Measurements from ENCODE around the gene DNAH12. TPM values are rescaled to one million over a fixed set of nuclear protein-coding genes. Genes with fewer than 3 reads are reported as not detected.

Gene DNAH12
- total and polyA plus RNA-seq, 2 experiments from 2014 or later, result not detected

- ATAC-seq (no peak), DNase-seq (ENCODE audit: low spot score) (no peak)
- H3K36me3 Mint-ChIP-seq (ENCODE audit: low read depth), result no peaks in the 10 kb centered on the region
- Histone ChIP-seq H3K36me3 (ENCODE audit: insufficient read depth) (no peaks in the 10 kb centered on the region), H4K20me1 (replicated peaks; ENCODE audit: insufficient read depth) (no peaks in the 10 kb centered on the region), H3K4me2 (no peak overlapping the region), H3K79me2 (replicated peaks; ENCODE audit: insufficient read depth) (no peaks in the 10 kb centered on the region), H3K4me1 (ENCODE audit: insufficient read depth) (no peaks in the 10 kb centered on the region), H2AFZ (no peak overlapping the region), H3K27ac (ENCODE audit: low read depth) (no peak overlapping the region), H3F3A (replicated peaks; ENCODE audit: low read depth) (no peaks in the 10 kb centered on the region), H3K4me3 (no peak overlapping the region), H3K27me3 (ENCODE audit: insufficient read depth) (no peaks in the 10 kb centered on the region), H3K9me2 (ENCODE audit: insufficient read depth) (no peaks in the 10 kb centered on the region)
- no peaks in the 10 kb centered on the region for H3K27me3 Mint-ChIP-seq (ENCODE audit: insufficient read depth, low read depth, poor library complexity)
- no peaks in the 10 kb centered on the region for H3K9me3 Mint-ChIP-seq
- no peak for TF ChIP-seq ETS1 (IDR thresholded peaks at IDR 0.05)
- TF ChIP-seq, protein P1, sequence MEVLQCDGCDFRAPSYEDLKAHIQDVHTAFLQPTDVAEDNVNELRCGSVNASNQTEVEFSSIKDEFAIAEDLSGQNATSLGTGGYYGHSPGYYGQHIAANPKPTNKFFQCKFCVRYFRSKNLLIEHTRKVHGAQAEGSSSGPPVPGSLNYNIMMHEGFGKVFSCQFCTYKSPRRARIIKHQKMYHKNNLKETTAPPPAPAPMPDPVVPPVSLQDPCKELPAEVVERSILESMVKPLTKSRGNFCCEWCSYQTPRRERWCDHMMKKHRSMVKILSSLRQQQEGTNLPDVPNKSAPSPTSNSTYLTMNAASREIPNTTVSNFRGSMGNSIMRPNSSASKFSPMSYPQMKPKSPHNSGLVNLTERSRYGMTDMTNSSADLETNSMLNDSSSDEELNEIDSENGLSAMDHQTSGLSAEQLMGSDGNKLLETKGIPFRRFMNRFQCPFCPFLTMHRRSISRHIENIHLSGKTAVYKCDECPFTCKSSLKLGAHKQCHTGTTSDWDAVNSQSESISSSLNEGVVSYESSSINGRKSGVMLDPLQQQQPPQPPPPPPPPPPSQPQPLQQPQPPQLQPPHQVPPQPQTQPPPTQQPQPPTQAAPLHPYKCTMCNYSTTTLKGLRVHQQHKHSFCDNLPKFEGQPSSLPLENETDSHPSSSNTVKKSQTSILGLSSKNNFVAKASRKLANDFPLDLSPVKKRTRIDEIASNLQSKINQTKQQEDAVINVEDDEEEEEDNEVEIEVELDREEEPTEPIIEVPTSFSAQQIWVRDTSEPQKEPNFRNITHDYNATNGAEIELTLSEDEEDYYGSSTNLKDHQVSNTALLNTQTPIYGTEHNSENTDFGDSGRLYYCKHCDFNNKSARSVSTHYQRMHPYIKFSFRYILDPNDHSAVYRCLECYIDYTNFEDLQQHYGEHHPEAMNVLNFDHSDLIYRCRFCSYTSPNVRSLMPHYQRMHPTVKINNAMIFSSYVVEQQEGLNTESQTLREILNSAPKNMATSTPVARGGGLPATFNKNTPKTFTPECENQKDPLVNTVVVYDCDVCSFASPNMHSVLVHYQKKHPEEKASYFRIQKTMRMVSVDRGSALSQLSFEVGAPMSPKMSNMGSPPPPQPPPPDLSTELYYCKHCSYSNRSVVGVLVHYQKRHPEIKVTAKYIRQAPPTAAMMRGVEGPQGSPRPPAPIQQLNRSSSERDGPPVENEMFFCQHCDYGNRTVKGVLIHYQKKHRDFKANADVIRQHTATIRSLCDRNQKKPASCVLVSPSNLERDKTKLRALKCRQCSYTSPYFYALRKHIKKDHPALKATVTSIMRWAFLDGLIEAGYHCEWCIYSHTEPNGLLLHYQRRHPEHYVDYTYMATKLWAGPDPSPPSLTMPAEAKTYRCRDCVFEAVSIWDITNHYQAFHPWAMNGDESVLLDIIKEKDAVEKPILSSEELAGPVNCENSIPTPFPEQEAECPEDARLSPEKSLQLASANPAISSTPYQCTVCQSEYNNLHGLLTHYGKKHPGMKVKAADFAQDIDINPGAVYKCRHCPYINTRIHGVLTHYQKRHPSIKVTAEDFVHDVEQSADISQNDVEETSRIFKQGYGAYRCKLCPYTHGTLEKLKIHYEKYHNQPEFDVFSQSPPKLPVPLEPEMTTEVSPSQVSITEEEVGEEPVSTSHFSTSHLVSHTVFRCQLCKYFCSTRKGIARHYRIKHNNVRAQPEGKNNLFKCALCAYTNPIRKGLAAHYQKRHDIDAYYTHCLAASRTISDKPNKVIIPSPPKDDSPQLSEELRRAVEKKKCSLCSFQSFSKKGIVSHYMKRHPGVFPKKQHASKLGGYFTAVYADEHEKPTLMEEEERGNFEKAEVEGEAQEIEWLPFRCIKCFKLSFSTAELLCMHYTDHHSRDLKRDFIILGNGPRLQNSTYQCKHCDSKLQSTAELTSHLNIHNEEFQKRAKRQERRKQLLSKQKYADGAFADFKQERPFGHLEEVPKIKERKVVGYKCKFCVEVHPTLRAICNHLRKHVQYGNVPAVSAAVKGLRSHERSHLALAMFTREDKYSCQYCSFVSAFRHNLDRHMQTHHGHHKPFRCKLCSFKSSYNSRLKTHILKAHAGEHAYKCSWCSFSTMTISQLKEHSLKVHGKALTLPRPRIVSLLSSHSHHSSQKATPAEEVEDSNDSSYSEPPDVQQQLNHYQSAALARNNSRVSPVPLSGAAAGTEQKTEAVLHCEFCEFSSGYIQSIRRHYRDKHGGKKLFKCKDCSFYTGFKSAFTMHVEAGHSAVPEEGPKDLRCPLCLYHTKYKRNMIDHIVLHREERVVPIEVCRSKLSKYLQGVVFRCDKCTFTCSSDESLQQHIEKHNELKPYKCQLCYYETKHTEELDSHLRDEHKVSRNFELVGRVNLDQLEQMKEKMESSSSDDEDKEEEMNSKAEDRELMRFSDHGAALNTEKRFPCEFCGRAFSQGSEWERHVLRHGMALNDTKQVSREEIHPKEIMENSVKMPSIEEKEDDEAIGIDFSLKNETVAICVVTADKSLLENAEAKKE (CRISPR knock-in tag; IDR thresholded peaks at IDR 0.05), result no peak
- TF ChIP-seq EZH2phosphoT487 (IDR thresholded peaks at IDR 0.05; ENCODE audit: unreplicated experiment), result no peak
- no peak for TF ChIP-seq JUNB (IDR thresholded peaks at IDR 0.05; ENCODE audit: unreplicated experiment)
- no peaks in the 10 kb centered on the region for H3K4me1 Mint-ChIP-seq
- H3K4me3 Mint-ChIP-seq, result no peak overlapping the region
- H3K27ac Mint-ChIP-seq, result no peak overlapping the region
These were observed 132.4 kb downstream of the DNAH12 start for GRCh38 chr3:57411715-57412114.

- no peaks in the 10 kb centered on the region for H3K79me2 ChIP-seq (replicated peaks; ENCODE audit: insufficient read depth)
- Mint-ChIP-seq H3K9me3 (no peaks in the 10 kb centered on the region), H3K4me3 (no peak overlapping the region), H3K27ac (no peak overlapping the region), H3K36me3 (ENCODE audit: low read depth) (no peaks in the 10 kb centered on the region), H3K4me1 (no peaks in the 10 kb centered on the region), H3K27me3 (ENCODE audit: insufficient read depth, low read depth, poor library complexity) (no peaks in the 10 kb centered on the region)
- H4K20me1 ChIP-seq (replicated peaks; ENCODE audit: insufficient read depth), result no peaks in the 10 kb centered on the region
- no peak overlapping the region for H3K4me3 ChIP-seq
- no peak overlapping the region for H3K27ac ChIP-seq (ENCODE audit: low read depth)
- H3K4me1 ChIP-seq (ENCODE audit: insufficient read depth), result no peaks in the 10 kb centered on the region
- no peak overlapping the region for H2AFZ ChIP-seq
- no peaks in the 10 kb centered on the region for H3K36me3 ChIP-seq (ENCODE audit: insufficient read depth)
- no peak for DNase-seq (ENCODE audit: low spot score)
- H3K9me2 ChIP-seq (ENCODE audit: insufficient read depth), result no peaks in the 10 kb centered on the region
- H3K4me2 ChIP-seq, result no peak overlapping the region
- H3K27me3 ChIP-seq (ENCODE audit: insufficient read depth), result no peaks in the 10 kb centered on the region
- H3F3A ChIP-seq (replicated peaks; ENCODE audit: low read depth), result no peaks in the 10 kb centered on the region
- TF ChIP-seq ETS1 (IDR thresholded peaks at IDR 0.05), result no peak
- TF ChIP-seq JUNB (IDR thresholded peaks at IDR 0.05; ENCODE audit: unreplicated experiment), result no peak
- no peak for ATAC-seq
These were observed 134.7 kb downstream of the DNAH12 start for GRCh38 chr3:57409471-57409870.

Measured in GM23338 (cell line).